ENCODE measurements around the gene GRIK1.

The GRIK1 gene

DNA sequence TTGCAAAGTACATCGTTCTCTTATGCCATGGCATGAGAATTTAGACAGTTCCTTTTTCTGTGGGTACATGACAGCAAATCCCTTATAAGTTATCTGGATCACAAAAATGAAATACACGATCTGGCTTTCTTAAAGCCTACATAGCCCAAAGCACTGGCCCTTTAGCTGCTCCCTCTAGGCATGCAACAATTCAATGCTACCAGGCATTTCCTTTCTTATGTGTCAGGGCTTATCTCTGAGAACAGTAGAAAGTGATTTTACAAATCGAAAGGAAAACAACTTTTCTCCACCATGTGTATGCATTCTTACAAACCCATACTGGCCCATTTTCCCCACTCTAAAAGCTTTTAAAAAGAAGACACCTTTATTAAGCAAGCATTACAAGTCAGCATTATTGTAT is 139.7 kb downstream of the GRIK1 start:
- DNase-seq (ENCODE audit: low read depth) = no peak
- H3K4me3 ChIP-seq (ENCODE audit: low read depth, low read length) = no peak overlapping the region
- TF ChIP-seq, protein P1, sequence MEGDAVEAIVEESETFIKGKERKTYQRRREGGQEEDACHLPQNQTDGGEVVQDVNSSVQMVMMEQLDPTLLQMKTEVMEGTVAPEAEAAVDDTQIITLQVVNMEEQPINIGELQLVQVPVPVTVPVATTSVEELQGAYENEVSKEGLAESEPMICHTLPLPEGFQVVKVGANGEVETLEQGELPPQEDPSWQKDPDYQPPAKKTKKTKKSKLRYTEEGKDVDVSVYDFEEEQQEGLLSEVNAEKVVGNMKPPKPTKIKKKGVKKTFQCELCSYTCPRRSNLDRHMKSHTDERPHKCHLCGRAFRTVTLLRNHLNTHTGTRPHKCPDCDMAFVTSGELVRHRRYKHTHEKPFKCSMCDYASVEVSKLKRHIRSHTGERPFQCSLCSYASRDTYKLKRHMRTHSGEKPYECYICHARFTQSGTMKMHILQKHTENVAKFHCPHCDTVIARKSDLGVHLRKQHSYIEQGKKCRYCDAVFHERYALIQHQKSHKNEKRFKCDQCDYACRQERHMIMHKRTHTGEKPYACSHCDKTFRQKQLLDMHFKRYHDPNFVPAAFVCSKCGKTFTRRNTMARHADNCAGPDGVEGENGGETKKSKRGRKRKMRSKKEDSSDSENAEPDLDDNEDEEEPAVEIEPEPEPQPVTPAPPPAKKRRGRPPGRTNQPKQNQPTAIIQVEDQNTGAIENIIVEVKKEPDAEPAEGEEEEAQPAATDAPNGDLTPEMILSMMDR (IDR thresholded peaks at IDR 0.05; ENCODE audit: insufficient read depth, low read depth, low read length, missing control alignments) = no peak

DNA sequence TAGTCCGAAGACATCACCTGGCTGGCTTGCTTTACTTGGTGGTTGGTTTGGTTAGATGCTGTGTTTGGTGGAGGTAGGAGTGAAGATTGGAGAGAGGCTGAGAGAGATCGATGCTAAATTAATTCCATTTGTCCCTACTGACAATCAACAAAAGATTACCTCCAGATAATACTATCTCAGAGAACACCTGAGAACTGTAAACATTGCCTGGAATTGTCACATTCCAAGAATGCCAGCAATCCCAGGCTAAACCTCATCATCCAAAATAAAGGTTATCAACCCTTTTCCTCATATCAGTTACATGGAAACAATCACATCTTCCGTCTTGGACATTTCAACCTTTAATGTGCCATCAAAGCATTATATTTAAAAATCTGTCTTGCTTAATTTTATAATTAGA is 141.0 kb downstream of the GRIK1 start:
- H3K4me3 ChIP-seq (ENCODE audit: low read depth, low read length) = no peak overlapping the region
- TF ChIP-seq, protein P1 (IDR thresholded peaks at IDR 0.05; ENCODE audit: insufficient read depth, low read depth, low read length, missing control alignments) = no peak
- no peak for DNase-seq (ENCODE audit: low read depth)

DNA sequence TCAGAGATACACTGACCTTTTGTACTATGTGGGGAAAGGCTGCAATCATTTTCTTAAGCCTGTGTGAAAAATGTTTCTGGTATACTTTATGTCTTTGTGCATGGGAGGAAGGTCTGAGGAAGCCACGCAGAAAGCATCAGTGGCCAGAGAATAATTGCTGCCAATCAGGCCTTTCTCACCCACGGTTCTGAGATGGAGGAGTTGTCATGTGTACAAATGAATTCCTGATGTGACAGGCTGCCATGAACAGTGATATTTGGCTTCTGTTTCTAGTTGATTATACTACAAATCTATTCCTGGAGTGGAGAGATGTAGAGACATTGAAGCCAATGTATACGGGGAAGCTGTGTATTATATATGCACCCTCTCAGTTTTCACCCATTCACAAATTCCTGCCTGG is 142.6 kb downstream of the GRIK1 start:
- no peak overlapping the region for H3K4me3 ChIP-seq (ENCODE audit: low read depth, low read length)
- TF ChIP-seq, protein P1 (IDR thresholded peaks at IDR 0.05; ENCODE audit: insufficient read depth, low read depth, low read length, missing control alignments) = no peak

DNA sequence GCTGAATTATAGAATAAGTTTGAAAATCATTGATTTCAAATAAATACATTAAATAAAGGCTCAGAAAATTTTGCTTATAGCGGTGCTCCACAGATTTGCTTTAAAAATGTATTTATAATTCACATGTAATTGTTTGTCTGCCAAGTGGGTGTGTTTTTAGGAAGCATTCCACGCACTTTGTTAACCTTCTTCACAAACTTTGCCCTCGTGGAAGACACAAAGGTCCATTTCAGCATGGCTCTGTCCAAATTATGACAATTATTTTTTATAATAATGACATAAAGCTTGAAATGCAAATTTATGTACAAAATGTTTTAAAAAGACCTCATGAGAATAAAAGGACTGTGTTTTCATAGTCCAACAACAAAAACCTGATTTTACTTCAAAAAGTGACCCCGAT is 146.1 kb downstream of the GRIK1 start:
- no peak overlapping the region for H3K4me3 ChIP-seq (ENCODE audit: low read depth, low read length)
- TF ChIP-seq, protein P1 (IDR thresholded peaks at IDR 0.05; ENCODE audit: insufficient read depth, low read depth, low read length, missing control alignments) = no peak
- DNase-seq (ENCODE audit: low read depth) = no peak

More for the DNA sequence above, 142.6 kb downstream of the GRIK1 start:
- no peak for DNase-seq (ENCODE audit: low read depth)

DNA sequence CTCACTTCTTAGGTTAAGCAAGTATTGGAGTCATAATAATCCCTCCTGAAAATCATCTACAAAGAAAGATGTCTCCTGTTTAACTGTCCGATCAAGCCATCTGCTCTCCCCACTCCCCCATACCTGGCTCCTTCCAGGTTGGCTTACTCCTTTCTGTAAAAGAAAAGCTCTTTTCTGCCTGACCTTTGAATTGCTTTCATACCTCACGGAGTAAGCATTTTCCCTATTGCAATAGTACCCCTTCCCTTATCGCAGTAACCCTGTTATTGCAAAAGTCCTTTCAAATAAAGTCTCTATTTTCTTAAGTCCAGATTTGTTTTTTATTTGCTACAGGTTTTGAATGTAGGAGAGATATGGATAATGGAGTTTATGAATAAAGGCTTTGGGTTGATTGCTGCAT is 150.4 kb downstream of the GRIK1 start:
- TF ChIP-seq, protein P1 (IDR thresholded peaks at IDR 0.05; ENCODE audit: insufficient read depth, low read depth, low read length, missing control alignments) = no peak
- no peak for DNase-seq (ENCODE audit: low read depth)
- H3K4me3 ChIP-seq (ENCODE audit: low read depth, low read length) = no peak overlapping the region

- DNase-seq (ENCODE audit: low read depth) = no peak
- TF ChIP-seq, protein P1 (IDR thresholded peaks at IDR 0.05; ENCODE audit: insufficient read depth, low read depth, low read length, missing control alignments) = no peak
- H3K4me3 ChIP-seq (ENCODE audit: low read depth, low read length) = no peak overlapping the region
These were observed 151.0 kb downstream of the GRIK1 start for GRCh38 chr21:29788752-29789151.

GRCh38 chr21:29787361-29787909 is 152.4 kb downstream of the GRIK1 start:
- TF ChIP-seq, protein P1 (IDR thresholded peaks at IDR 0.05; ENCODE audit: insufficient read depth, low read depth, low read length, missing control alignments) = no peak
- no peak overlapping the region for H3K4me3 ChIP-seq (ENCODE audit: low read depth, low read length)
- no peak for DNase-seq (ENCODE audit: low read depth)

Data from GM12865 (cell line).